GM21367 (cell line): ENCODE data around the gene HOXB9.

Source experiments
- ATAC-seq: cut with Tn5 transposase; IDR thresholded peaks from one replicate; pipeline ENCODE4 v1.9.1; 2021; ENCODE audit not compliant: unreplicated experiment

Gene HOXB9

GRCh38 chr17:48587276-48588073 lies 38.7 kb downstream of the HOXB9 start:
- ATAC-seq, result no peak

GRCh38 chr17:48586355-48587258 lies 39.6 kb downstream of the HOXB9 start:
- ATAC-seq, result no peak

- ATAC-seq, result no peak
Observed at GRCh38 chr17:48584223-48584741, 41.9 kb downstream of the HOXB9 start.

GRCh38 chr17:48583708-48584222 lies 42.4 kb downstream of the HOXB9 start:
- no peak for ATAC-seq

- ATAC-seq, result no peak
Observed at GRCh38 chr17:48582750-48583069, 43.4 kb downstream of the HOXB9 start.

GRCh38 chr17:48579760-48580554 lies 46.2 kb downstream of the HOXB9 start:
- ATAC-seq, result no peak

GRCh38 chr17:48579471-48579759 lies 46.7 kb downstream of the HOXB9 start:
- ATAC-seq, result no peak

- no peak for ATAC-seq
Observed at GRCh38 chr17:48578616-48579470, 47.3 kb downstream of the HOXB9 start.

GRCh38 chr17:48577946-48578615 lies 48.1 kb downstream of the HOXB9 start, which contains the start of gene HOXB4:
Gene HOXB4, minus strand, starts transcription at chr17:48578350. Its CDS starts 31 bp downstream, at chr17:48578319.
- ATAC-seq, result no peak

GRCh38 chr17:48577330-48577945 lies 48.7 kb downstream of the HOXB9 start:
- no peak for ATAC-seq

- ATAC-seq, result no peak
Observed at GRCh38 chr17:48576479-48577309, 49.5 kb downstream of the HOXB9 start.

- ATAC-seq, result no peak
Observed at GRCh38 chr17:48575673-48576478, 50.3 kb downstream of the HOXB9 start.

GRCh38 chr17:48575066-48575582 lies 51.0 kb downstream of the HOXB9 start:
- no peak for ATAC-seq

GRCh38 chr17:48574505-48575065 lies 51.6 kb downstream of the HOXB9 start:
- ATAC-seq, result no peak

GRCh38 chr17:48571826-48572417 lies 54.2 kb downstream of the HOXB9 start:
- no peak for ATAC-seq
